Caco-2 (cell line): ENCODE results near the gene CASP10. TPM values are rescaled to one million over a fixed set of nuclear protein-coding genes. Genes with fewer than 3 reads are reported as not detected.

ENCODE experiments used
- BruUV-seq: library from RNA; stranded (reverse); fragments of 400-500 nt; replicated peaks from 2 replicates; lab custom pipeline; 2021; lab: Mats Ljungman, UMichigan
- CTCF ChIA-PET: fragments of 300-600 bp; sonication (Branson Sonifier 250); formaldehyde crosslinking; loops from one replicate; lab custom pipeline; 2022; ENCODE audit warnings: antibody characterized with exemption; lab: Charles Lee
- POLR2A ChIA-PET: fragments of 300-600 bp; sonication (Branson Sonifier 250); formaldehyde crosslinking; loops from one replicate; lab custom pipeline; 2022; ENCODE audit warnings: antibody characterized with exemption; lab: Charles Lee
- DNase-seq, 2 experiments: peaks; one replicate each; pipeline versions ENCODE4 v3.0.0 to v3.0.0-alpha.2; 2020 to 2022
- H3K27me3 ChIP-seq: replicated peaks from 2 replicates; pipeline ENCODE4 v1.6.0; 2011; ENCODE audit warnings: low read length; ENCODE audit not compliant: control insufficient read depth, insufficient read depth
- H3K36me3 ChIP-seq: 2 replicates; pipeline ENCODE4 v1.5.1; 2011; ENCODE audit warnings: low read length; ENCODE audit not compliant: control insufficient read depth, insufficient read depth
- H3K4me1 ChIP-seq: fragments of 250-450 bp; sonication (Bioruptor Pico); 2 replicates; pipeline ENCODE4 v1.5.1; 2020; ENCODE audit warnings: mild to moderate bottlenecking
- H3K4me3 ChIP-seq: 2 replicates; pipeline ENCODE4 v1.5.1; 2011; ENCODE audit warnings: low read depth, mild to moderate bottlenecking, control low read depth, low read length
- H3K9me3 ChIP-seq: fragments of 250-450 bp; sonication (Bioruptor Pico); 2 replicates; pipeline ENCODE4 v1.5.1; 2020; ENCODE audit warnings: mild to moderate bottlenecking, moderate library complexity
- H3K27ac Mint-ChIP-seq: one replicate; pipeline ENCODE4 v1.8.0; 2022; ENCODE audit warnings: mixed read lengths; ENCODE audit not compliant: unreplicated experiment
- H3K27me3 Mint-ChIP-seq: one replicate; pipeline ENCODE4 v1.8.0; 2022; ENCODE audit warnings: mixed read lengths; ENCODE audit not compliant: insufficient read depth, unreplicated experiment
- H3K36me3 Mint-ChIP-seq: one replicate; pipeline ENCODE4 v1.8.0; 2022; ENCODE audit warnings: mild to moderate bottlenecking, mixed read lengths; ENCODE audit not compliant: insufficient read depth, unreplicated experiment
- H3K4me1 Mint-ChIP-seq: one replicate; pipeline ENCODE4 v1.8.0; 2022; ENCODE audit warnings: low read depth, mixed read lengths; ENCODE audit not compliant: unreplicated experiment
- H3K4me3 Mint-ChIP-seq: one replicate; pipeline ENCODE4 v1.8.0; 2022; ENCODE audit warnings: mild to moderate bottlenecking, moderate library complexity, mixed read lengths; ENCODE audit not compliant: unreplicated experiment
- H3K9me3 Mint-ChIP-seq: one replicate; pipeline ENCODE4 v1.8.0; 2022; ENCODE audit warnings: mixed read lengths; ENCODE audit not compliant: unreplicated experiment
- intact Hi-C: fragments of 100-400 bp; cut with micrococcal nuclease; formaldehyde crosslinking; loops from one replicate; pipeline ENCODE4 v1.10.0; 2022; ENCODE audit not compliant: unreplicated experiment
- total RNA-seq: library from RNA; stranded (reverse); gene quantifications from 2 replicates; pipeline ENCODE4 v1.2.3, GENCODE V29; 2022
- TF ChIP-seq, protein P1 (sequence below), 2 experiments: fragments of 200-600 bp in 1 of 2; IDR thresholded peaks; 1 replicate in 1 of 2; 2 replicates in 1 of 2; pipeline versions ENCODE4 v1.5.1 to v1.8.0; 2011 to 2022; ENCODE audit warnings: antibody characterized with exemption in 1 of 2, control low read depth in 1 of 2, inconsistent platforms in 1 of 2, low read depth in 1 of 2, low read length in 1 of 2, mild to moderate bottlenecking in 1 of 2, moderate library complexity in 1 of 2; ENCODE audit not compliant: insufficient read depth in 1 of 2, severe bottlenecking in 1 of 2, unreplicated experiment in 1 of 2

CASP10 gene
- total RNA-seq, 1 experiment from 2014 or later, result 5.8 TPM

DNA sequence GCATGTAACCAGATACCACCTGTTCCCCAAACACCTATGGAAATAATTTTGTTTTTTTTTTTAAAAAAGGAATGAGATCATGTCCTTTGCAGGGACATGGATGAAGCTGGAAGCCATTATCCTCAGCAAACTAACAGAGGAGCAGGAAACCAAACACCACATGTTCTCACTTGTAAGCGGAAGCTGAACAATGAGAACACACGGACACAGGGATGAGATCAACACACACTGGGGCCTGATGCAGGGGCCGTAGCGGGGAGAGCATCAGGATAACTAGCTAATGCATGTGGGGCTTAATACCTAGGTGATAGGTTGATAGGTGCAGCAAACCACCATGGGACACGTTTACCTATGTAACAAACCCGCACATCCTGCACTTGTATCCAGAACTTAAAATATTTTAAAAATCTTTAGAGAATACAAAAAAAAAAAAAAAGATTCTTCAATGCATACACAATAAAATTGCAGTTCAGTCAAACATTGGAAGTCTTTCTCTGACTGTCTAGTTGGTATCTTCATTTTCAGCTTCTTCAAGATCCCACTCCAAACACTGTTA is 11.6 kb upstream of the CASP10 start:
- Mint-ChIP-seq H3K4me1 (no peaks in the 10 kb centered on the region), H3K27ac (no peak overlapping the region), H3K27me3 (no peaks in the 10 kb centered on the region), H3K9me3 (peaks cover 12% of the 10 kb centered on the region), H3K36me3 (peaks cover 23% of the 10 kb centered on the region), H3K4me3 (no peak overlapping the region)
- BruUV-seq, result no TSS peak
- no peak overlapping the region for H3K4me3 ChIP-seq
- ChIA-PET CTCF (interaction anchor here (0.7 kb wide), 1 partner anchor 790 kb away, joined by 4 read pairs; no protein-coding TSS in a partner anchor), POLR2A (interaction anchor here (0.6 to 0.7 kb wide), 3 partner anchors 12 to 101 kb away, joined by 3 to 5 read pairs (median 3); partner anchors contain the start of gene CASP10)
- H3K36me3 ChIP-seq, result no peaks in the 10 kb centered on the region
- H3K9me3 ChIP-seq, result peaks cover 6% of the 10 kb centered on the region
- intact Hi-C loops, result no loop called here
- no peaks in the 10 kb centered on the region for H3K4me1 ChIP-seq
- DNase-seq, result no peak
- no peaks in the 10 kb centered on the region for H3K27me3 ChIP-seq
- TF ChIP-seq, protein P1, sequence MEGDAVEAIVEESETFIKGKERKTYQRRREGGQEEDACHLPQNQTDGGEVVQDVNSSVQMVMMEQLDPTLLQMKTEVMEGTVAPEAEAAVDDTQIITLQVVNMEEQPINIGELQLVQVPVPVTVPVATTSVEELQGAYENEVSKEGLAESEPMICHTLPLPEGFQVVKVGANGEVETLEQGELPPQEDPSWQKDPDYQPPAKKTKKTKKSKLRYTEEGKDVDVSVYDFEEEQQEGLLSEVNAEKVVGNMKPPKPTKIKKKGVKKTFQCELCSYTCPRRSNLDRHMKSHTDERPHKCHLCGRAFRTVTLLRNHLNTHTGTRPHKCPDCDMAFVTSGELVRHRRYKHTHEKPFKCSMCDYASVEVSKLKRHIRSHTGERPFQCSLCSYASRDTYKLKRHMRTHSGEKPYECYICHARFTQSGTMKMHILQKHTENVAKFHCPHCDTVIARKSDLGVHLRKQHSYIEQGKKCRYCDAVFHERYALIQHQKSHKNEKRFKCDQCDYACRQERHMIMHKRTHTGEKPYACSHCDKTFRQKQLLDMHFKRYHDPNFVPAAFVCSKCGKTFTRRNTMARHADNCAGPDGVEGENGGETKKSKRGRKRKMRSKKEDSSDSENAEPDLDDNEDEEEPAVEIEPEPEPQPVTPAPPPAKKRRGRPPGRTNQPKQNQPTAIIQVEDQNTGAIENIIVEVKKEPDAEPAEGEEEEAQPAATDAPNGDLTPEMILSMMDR (IDR thresholded peaks at IDR 0.05; ENCODE audit: insufficient read depth in 1 of 2, low read depth in 1 of 2, low read length in 1 of 2, severe bottlenecking in 1 of 2, unreplicated experiment in 1 of 2), result no peak

- Histone ChIP-seq H3K36me3 (no peaks in the 10 kb centered on the region), H3K4me3 (no peak overlapping the region), H3K27me3 (no peaks in the 10 kb centered on the region), H3K4me1 (no peaks in the 10 kb centered on the region), H3K9me3 (peaks cover 6% of the 10 kb centered on the region)
- peaks cover 13% of the 10 kb centered on the region for H3K36me3 Mint-ChIP-seq
- ChIA-PET POLR2A (interaction anchor here (0.6 to 0.7 kb wide), 2 partner anchors 11 to 104 kb away, joined by 3 to 5 read pairs; partner anchors contain the start of gene CASP10), CTCF (no interaction called here)
- TF ChIP-seq, protein P1 (IDR thresholded peaks at IDR 0.05; ENCODE audit: insufficient read depth in 1 of 2, low read depth in 1 of 2, low read length in 1 of 2, severe bottlenecking in 1 of 2, unreplicated experiment in 1 of 2), result no peak
- H3K4me3 Mint-ChIP-seq, result no peak overlapping the region
- H3K9me3 Mint-ChIP-seq, result peaks cover 12% of the 10 kb centered on the region
- intact Hi-C loops, result no loop called here
- no peaks in the 10 kb centered on the region for H3K4me1 Mint-ChIP-seq
- no peak overlapping the region for H3K27ac Mint-ChIP-seq
- DNase-seq, result no peak
- no peaks in the 10 kb centered on the region for H3K27me3 Mint-ChIP-seq
- no TSS peak for BruUV-seq
Observed at GRCh38 chr2:201172279-201172678, 10.7 kb upstream of the CASP10 start.

DNA sequence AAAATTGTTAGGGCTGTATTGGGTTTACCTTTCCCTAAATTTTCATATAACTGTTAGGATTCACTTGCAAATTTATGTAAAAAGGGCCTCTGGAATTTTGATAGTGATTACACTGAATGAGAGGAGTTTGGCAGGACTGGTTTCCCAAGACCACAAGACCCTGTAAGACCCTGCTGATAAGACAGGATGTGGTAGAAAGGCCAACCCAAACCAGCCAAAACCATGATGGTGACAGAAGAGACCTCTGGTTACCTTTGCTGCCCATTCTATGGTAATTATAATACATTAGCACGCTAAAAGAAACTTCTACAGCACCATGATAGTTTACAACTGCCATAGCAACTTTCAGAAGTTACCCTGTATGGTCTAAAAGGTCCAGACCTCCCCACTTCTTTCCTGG is 8.3 kb upstream of the CASP10 start:
- H3K9me3 Mint-ChIP-seq, result no peaks in the 10 kb centered on the region
- Histone ChIP-seq H3K9me3 (peaks cover 14% of the 10 kb centered on the region), H3K4me1 (no peaks in the 10 kb centered on the region), H3K36me3 (no peaks in the 10 kb centered on the region), H3K27me3 (no peaks in the 10 kb centered on the region), H3K4me3 (no peak overlapping the region)
- intact Hi-C loops, result loop anchor here (5.0 kb wide), 1 partner anchor 212 kb away; the partner anchor contains the start of gene ORC2
- no peaks in the 10 kb centered on the region for H3K27me3 Mint-ChIP-seq
- ChIA-PET CTCF (no interaction called here), POLR2A (no interaction called here)
- BruUV-seq, result no TSS peak
- DNase-seq, result no peak
- TF ChIP-seq, protein P1 (IDR thresholded peaks at IDR 0.05; ENCODE audit: insufficient read depth in 1 of 2, low read depth in 1 of 2, low read length in 1 of 2, severe bottlenecking in 1 of 2, unreplicated experiment in 1 of 2), result no peak
- peaks cover 7% of the 10 kb centered on the region for H3K36me3 Mint-ChIP-seq
- no peaks in the 10 kb centered on the region for H3K4me1 Mint-ChIP-seq
- no peak overlapping the region for H3K27ac Mint-ChIP-seq
- no peak overlapping the region for H3K4me3 Mint-ChIP-seq
